Measurements from ENCODE around the gene EFCAB5. TPM values are rescaled to one million over a fixed set of nuclear protein-coding genes. Genes with fewer than 3 reads are reported as not detected.
"Not testable (repeated sequence)": the region's sequence is repeated elsewhere in the genome, so short reads cannot be mapped to it uniquely, and the experiment has no call there.

EFCAB5 gene
- total and polyA plus RNA-seq, 12 donors = 0.03 to 1.4 (median 0.19) TPM; not detected in 6

DNA sequence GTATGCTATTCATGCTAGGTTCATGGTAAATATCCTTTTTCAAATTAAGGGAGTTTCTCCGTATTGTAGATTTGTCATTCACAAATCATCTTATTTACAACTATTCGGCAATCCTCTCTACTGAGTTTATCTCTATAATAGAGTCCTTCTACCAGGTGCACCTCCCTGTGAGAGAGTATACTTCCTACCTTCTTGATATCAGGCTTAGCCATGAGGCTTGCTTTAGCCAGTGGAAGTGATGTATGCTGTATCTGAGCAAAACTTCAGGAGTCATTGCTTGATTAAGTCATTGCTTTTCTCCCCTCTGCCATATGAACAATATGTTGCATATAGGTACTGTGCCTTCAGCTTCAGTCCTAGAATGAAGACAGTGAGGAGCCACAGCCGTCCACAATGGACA lies 195.7 kb downstream of the EFCAB5 start:
- Histone ChIP-seq H3K36me3 (replicated peaks in 1 of 2) (peaks cover 0 to 9% of the 10 kb centered on the region in 2 donors), H3K4me3 (no peak overlapping the region), H3K4me1 (replicated peaks in 1 of 2) (no peaks in the 10 kb centered on the region), H3K27ac (no peak overlapping the region), H3K9me3 (replicated peaks in 1 of 3) (no peaks in the 10 kb centered on the region), H3K27me3 (no peaks in the 10 kb centered on the region)
- 91 to 96% (median 92%) methylated on average over 3 of the region's 3 CpGs for WGBS, 4 donors
- intact Hi-C loops (cut with DNase I) = no loop called here
- DNase-seq = no peak
- TF ChIP-seq POLR2A (IDR thresholded peaks at IDR 0.05) = no peak
- TF ChIP-seq, protein P1, sequence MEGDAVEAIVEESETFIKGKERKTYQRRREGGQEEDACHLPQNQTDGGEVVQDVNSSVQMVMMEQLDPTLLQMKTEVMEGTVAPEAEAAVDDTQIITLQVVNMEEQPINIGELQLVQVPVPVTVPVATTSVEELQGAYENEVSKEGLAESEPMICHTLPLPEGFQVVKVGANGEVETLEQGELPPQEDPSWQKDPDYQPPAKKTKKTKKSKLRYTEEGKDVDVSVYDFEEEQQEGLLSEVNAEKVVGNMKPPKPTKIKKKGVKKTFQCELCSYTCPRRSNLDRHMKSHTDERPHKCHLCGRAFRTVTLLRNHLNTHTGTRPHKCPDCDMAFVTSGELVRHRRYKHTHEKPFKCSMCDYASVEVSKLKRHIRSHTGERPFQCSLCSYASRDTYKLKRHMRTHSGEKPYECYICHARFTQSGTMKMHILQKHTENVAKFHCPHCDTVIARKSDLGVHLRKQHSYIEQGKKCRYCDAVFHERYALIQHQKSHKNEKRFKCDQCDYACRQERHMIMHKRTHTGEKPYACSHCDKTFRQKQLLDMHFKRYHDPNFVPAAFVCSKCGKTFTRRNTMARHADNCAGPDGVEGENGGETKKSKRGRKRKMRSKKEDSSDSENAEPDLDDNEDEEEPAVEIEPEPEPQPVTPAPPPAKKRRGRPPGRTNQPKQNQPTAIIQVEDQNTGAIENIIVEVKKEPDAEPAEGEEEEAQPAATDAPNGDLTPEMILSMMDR (IDR thresholded peaks at IDR 0.05) = no peak

DNA sequence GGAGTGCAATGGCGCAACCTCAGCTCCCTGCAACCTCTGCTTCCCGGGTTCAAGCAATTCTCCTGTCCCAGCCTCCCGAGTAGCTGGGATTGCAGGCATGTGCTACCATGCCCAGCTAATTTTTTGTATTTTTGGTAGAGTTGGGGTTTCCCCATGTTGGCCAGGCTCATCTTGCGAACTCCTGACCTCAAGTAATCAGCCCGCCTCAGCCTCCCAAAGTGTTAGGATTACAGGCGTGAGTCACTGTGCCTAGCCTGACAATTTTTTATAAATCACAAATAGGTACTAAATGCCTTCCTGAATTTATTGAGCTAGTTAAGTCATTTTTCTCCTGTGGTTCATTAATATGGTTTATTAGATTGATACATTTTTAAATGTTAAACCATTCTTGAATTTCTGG lies 206.4 kb downstream of the EFCAB5 start:
- intact Hi-C loops (cut with DNase I); H3K4me3 ChIP-seq: not testable (repeated sequence)
- 86 to 94% (median 89%) methylated on average over 6 of the region's 6 CpGs for WGBS, 4 donors

DNA sequence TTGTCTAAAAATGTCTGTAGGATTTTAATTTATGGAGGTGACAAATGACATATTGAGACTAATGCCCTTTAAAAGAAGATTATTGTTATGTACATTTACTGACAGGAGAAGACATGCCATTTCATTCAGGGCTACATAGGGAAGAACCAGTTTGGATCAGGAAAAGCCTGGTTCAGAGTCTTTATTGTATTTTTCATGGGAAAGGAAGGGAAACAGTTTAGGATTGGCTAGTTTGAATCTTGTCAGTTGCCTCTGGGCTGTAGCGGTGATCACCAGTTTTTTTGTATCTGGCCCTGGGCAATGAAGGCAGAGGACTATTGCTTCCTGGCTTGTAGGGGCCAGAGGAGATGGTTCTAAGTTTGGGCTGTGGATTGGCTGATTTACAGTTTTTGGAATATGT lies 206.9 kb downstream of the EFCAB5 start:
- H3K27ac ChIP-seq = no peak overlapping the region
- H3K4me1 ChIP-seq (replicated peaks in 1 of 2) = no peaks in the 10 kb centered on the region
- no peaks in the 10 kb centered on the region for H3K9me3 ChIP-seq (replicated peaks in 1 of 3)
- no peaks in the 10 kb centered on the region for H3K27me3 ChIP-seq
- TF ChIP-seq POLR2A (IDR thresholded peaks at IDR 0.05) = no peak
- TF ChIP-seq, protein P1 (IDR thresholded peaks at IDR 0.05) = no peak
- intact Hi-C loops (cut with DNase I) = no loop called here
- DNase-seq = no peak
- no peak overlapping the region for H3K4me3 ChIP-seq
- 84 to 98% (median 94%) methylated on average over 1 of the region's 1 CpG for WGBS, 4 donors
- H3K36me3 ChIP-seq (replicated peaks in 1 of 2) = no peaks in the 10 kb centered on the region

More for the DNA sequence above, 206.4 kb downstream of the EFCAB5 start:
- not testable (repeated sequence) for H3K4me1 ChIP-seq (replicated peaks in 1 of 2); DNase-seq; H3K27ac ChIP-seq; H3K36me3 ChIP-seq (replicated peaks in 1 of 2); H3K27me3 ChIP-seq; H3K9me3 ChIP-seq (replicated peaks in 1 of 3)

DNA sequence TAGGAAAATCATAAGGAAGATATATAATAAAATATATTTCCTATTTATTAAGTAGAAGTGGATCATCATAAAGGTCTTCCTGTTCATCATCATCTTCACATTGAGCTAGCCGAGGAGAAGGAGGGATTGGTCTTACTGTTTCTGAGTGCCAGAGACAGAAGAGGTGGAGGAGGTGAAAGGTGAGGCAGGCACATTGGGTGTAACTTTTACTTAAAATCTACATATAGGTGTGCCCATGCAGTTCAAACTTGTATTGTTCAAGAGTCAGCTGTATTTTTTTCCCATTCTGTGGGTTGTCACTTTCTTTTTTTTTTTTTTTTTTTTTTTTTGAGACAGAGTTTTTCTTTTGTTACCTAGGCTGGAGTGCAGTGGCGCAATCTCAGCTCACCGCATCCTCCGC lies 210.0 kb downstream of the EFCAB5 start:
- WGBS, 4 donors = 94 to 98% (median 96%) methylated on average over 4 of the region's 4 CpGs
- no peak for TF ChIP-seq POLR2A (IDR thresholded peaks at IDR 0.05)
- TF ChIP-seq, protein P1 (IDR thresholded peaks at IDR 0.05) = no peak
- no peaks in the 10 kb centered on the region for H3K4me1 ChIP-seq (replicated peaks in 1 of 2)
- no peaks in the 10 kb centered on the region for H3K9me3 ChIP-seq (replicated peaks in 1 of 3)
- no peak overlapping the region for H3K4me3 ChIP-seq
- no peak for DNase-seq
- no peak overlapping the region for H3K27ac ChIP-seq
- intact Hi-C loops (cut with DNase I) = no loop called here
- no peaks in the 10 kb centered on the region for H3K36me3 ChIP-seq (replicated peaks in 1 of 2)
- H3K27me3 ChIP-seq = no peaks in the 10 kb centered on the region

DNA sequence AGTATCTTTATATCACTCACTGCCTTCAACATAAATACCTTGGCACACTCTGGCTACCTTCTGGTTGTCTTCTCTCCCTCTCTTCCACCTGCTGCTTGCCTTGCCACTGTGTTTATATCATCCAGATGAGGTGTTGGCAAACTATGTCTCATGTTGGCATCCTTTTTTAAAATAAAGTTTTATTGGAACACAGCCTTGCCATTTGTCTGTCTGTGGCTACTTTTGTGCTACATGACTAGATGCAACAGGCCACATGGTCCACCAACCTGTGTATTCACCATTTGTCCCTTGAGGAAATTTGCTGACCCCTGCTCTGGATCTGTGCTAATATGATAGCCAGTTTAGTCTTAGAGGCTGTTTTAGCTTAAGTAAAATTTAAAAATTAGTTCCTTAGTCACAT lies 212.0 kb downstream of the EFCAB5 start:
- no peaks in the 10 kb centered on the region for H3K4me1 ChIP-seq (replicated peaks in 1 of 2)
- intact Hi-C loops (cut with DNase I) = no loop called here
- no peaks in the 10 kb centered on the region for H3K36me3 ChIP-seq (replicated peaks in 1 of 2)
- no peaks in the 10 kb centered on the region for H3K9me3 ChIP-seq (replicated peaks in 1 of 3)
- no peak for TF ChIP-seq POLR2A (IDR thresholded peaks at IDR 0.05)
- TF ChIP-seq, protein P1 (IDR thresholded peaks at IDR 0.05) = no peak
- H3K27me3 ChIP-seq = no peaks in the 10 kb centered on the region
- DNase-seq = no peak
- H3K4me3 ChIP-seq = no peak overlapping the region
- H3K27ac ChIP-seq = no peak overlapping the region

All from adrenal gland (tissue), 12 donors.